Endothelial cell of umbilical vein (primary cell): ENCODE results near the gene IRF8. TPM values are rescaled to one million over a fixed set of nuclear protein-coding genes. Genes with fewer than 3 reads are reported as not detected.

ENCODE experiments used
- BruUV-seq: library from RNA; stranded (reverse); fragments of 400-500 nt; replicated peaks from 2 replicates; lab custom pipeline; 2021; lab: Mats Ljungman, UMichigan
- CTCF ChIA-PET: fragments of 300-600, 350-600 bp; sonication (Branson Sonifier 250); formaldehyde crosslinking; loops from one replicate; lab custom pipeline; 2021; ENCODE audit warnings: antibody characterized with exemption, inconsistent platforms; lab: Charles Lee
- POLR2A ChIA-PET: fragments of 300-600, 350-600 bp; sonication (Branson Sonifier 250); formaldehyde crosslinking; loops from one replicate; lab custom pipeline; 2021; ENCODE audit warnings: antibody characterized with exemption, inconsistent platforms; lab: Charles Lee
- DNase-seq: peaks from one replicate; pipeline ENCODE4 v3.0.0-alpha.2; 2011; ENCODE audit warnings: low read depth, low spot score
- FAIRE-seq: peaks from 2 replicates; lab custom pipeline; 2011; peaks lifted over from hg19 to GRCh38; lab: Jason Lieb, UNC
- H2AFZ ChIP-seq: 2 replicates; pipeline ENCODE4 v1.6.0; 2012; ENCODE audit warnings: low read depth, low read length, control low read depth, inconsistent platforms
- H3K27ac ChIP-seq: 2 replicates; pipeline ENCODE4 v1.5.1; 2011; ENCODE audit warnings: low read depth, mild to moderate bottlenecking, control low read depth, low read length, moderate library complexity; ENCODE audit not compliant: insufficient read depth
- H3K27me3 ChIP-seq, 2 experiments: 2 replicates each; pipeline versions ENCODE4 v1.6.0 to v1.6.1; 2011; ENCODE audit warnings: low read length in 2 of 2, mixed read lengths in 1 of 2; ENCODE audit not compliant: control insufficient read depth in 2 of 2, insufficient read depth in 2 of 2
- H3K36me3 ChIP-seq, 2 experiments: 2 replicates in 1 of 2; 3 replicates in 1 of 2; pipeline ENCODE4 v1.5.1; 2011; ENCODE audit warnings: low read length in 2 of 2, mild to moderate bottlenecking in 1 of 2, moderate library complexity in 1 of 2; ENCODE audit not compliant: control insufficient read depth in 2 of 2, insufficient read depth in 2 of 2; ENCODE audit errors: extremely low read depth in 1 of 2
- H3K4me1 ChIP-seq: 3 replicates; pipeline ENCODE4 v1.5.1; 2011; ENCODE audit warnings: mild to moderate bottlenecking, low read length; ENCODE audit not compliant: control insufficient read depth, insufficient read depth; ENCODE audit errors: extremely low read depth
- H3K4me2 ChIP-seq: 2 replicates; pipeline ENCODE4 v1.6.1; 2011; ENCODE audit warnings: low read length, control low read depth, mixed read lengths; ENCODE audit not compliant: insufficient read depth
- H3K4me3 ChIP-seq, 3 experiments: fragments of 200-600 bp in 1 of 3; sonication (generic), shearing (Covaris generic) in 1 of 3; replicated peaks in 1 of 3; 2 replicates each; pipeline ENCODE4 v1.5.1; 2011 to 2016; ENCODE audit warnings: control low read depth in 3 of 3, low read length in 3 of 3, mild to moderate bottlenecking in 2 of 3, inconsistent platforms in 1 of 3, low read depth in 1 of 3, moderate library complexity in 1 of 3; ENCODE audit not compliant: insufficient read depth in 1 of 3
- H3K79me2 ChIP-seq: 2 replicates; pipeline ENCODE4 v1.6.0; 2012; ENCODE audit warnings: low read length, inconsistent platforms; ENCODE audit not compliant: control insufficient read depth, insufficient read depth
- H3K9ac ChIP-seq: replicated peaks from 2 replicates; pipeline ENCODE3; 2011; ENCODE audit warnings: low read length, control low read depth; ENCODE audit not compliant: insufficient read depth; ENCODE audit errors: extremely low read depth
- H3K9me1 ChIP-seq: replicated peaks from 3 replicates; pipeline ENCODE4 v1.6.0; 2011; ENCODE audit warnings: mild to moderate bottlenecking, low read length; ENCODE audit not compliant: control insufficient read depth, insufficient read depth; ENCODE audit errors: extremely low read depth
- H3K9me3 ChIP-seq: replicated peaks from 2 replicates; pipeline ENCODE4 v1.5.1; 2012; ENCODE audit warnings: low read length, inconsistent platforms; ENCODE audit not compliant: control insufficient read depth, insufficient read depth
- H4K20me1 ChIP-seq: replicated peaks from 2 replicates; pipeline ENCODE3; 2011; ENCODE audit warnings: mild to moderate bottlenecking, low read length; ENCODE audit not compliant: control insufficient read depth, insufficient read depth; ENCODE audit errors: extremely low read depth
- EZH2 ChIP-seq: IDR thresholded peaks from 2 replicates; pipeline ENCODE4 v1.6.1; 2012; ENCODE audit warnings: borderline replicate concordance, low read depth, mild to moderate bottlenecking, moderate library complexity, low read length, inconsistent platforms; ENCODE audit not compliant: severe bottlenecking
- GATA2 ChIP-seq: IDR thresholded peaks from 2 replicates; pipeline ENCODE4 v1.7.0; 2011; ENCODE audit warnings: low read depth, mild to moderate bottlenecking, moderate library complexity, mixed read lengths, low read length; ENCODE audit not compliant: insufficient read length, insufficient read depth
- JUN ChIP-seq: IDR thresholded peaks from 2 replicates; pipeline ENCODE4 v1.6.1; 2011; ENCODE audit warnings: borderline replicate concordance, low read depth; ENCODE audit not compliant: insufficient read length, insufficient read depth
- MYC ChIP-seq: IDR thresholded peaks from one replicate; pipeline ENCODE4 v1.6.1; 2011; ENCODE audit warnings: mild to moderate bottlenecking, low read depth, low read length
- POLR2A ChIP-seq: IDR thresholded peaks from 2 replicates; pipeline ENCODE4 v1.6.1; 2012; ENCODE audit warnings: low read depth, mild to moderate bottlenecking, control low read depth, low read length
- POLR2AphosphoS5 ChIP-seq: IDR thresholded peaks from 2 replicates; pipeline ENCODE4 v1.6.1; 2012; ENCODE audit warnings: low read depth, mild to moderate bottlenecking, control low read depth, low read length, moderate library complexity; ENCODE audit not compliant: insufficient read depth
- dilution Hi-C: fragments of 300-500 bp; cut with MboI; formaldehyde crosslinking; loops from one replicate; pipeline ENCODE4 v1.15.0; 2019; ENCODE audit warnings: low sequenced_read_pairs; ENCODE audit not compliant: extremely low pct_ligation_motif_present
- intact Hi-C: fragments of 100-400 bp; cut with micrococcal nuclease; formaldehyde crosslinking; loops from one replicate; pipeline ENCODE4 v1.10.0; 2022
- polyA plus RNA-seq, 4 experiments: library from polyadenylated mRNA; depleted of rRNA in 3 of 4; stranded (reverse) in 3 of 4; unstranded in 1 of 4; fragments of >200 nt; gene quantifications; 2 replicates each; pipeline versions ENCODE4 v1.2.1 to v1.2.3, GENCODE V29; 2011 to 2012; ENCODE audit warnings: missing spikeins in 1 of 4
- total RNA-seq: library from RNA; stranded (reverse); gene quantifications from 2 replicates; pipeline ENCODE4 v1.2.3, GENCODE V29; 2021
- TF ChIP-seq, protein P1 (sequence below), 2 donors: IDR thresholded peaks; 1 replicate in 1 of 2; 2 replicates in 1 of 2; pipeline ENCODE4 v1.5.1; 2011; ENCODE audit warnings: low read length in 2 of 2, mild to moderate bottlenecking in 2 of 2, moderate library complexity in 2 of 2, control low read depth in 1 of 2, inconsistent platforms in 1 of 2, low read depth in 1 of 2; ENCODE audit not compliant: insufficient read depth in 1 of 2; ENCODE audit errors: extremely low read depth in 1 of 2
- TF ChIP-seq, protein P2 (sequence below): IDR thresholded peaks from 2 replicates; pipeline ENCODE4 v1.6.1; 2011; ENCODE audit not compliant: insufficient read depth, insufficient read length

IRF8 gene
- total and polyA plus RNA-seq, 2 donors (not counting 3 experiments of a cell fraction or from before 2014, with no cell fraction given), result not detected

DNA sequence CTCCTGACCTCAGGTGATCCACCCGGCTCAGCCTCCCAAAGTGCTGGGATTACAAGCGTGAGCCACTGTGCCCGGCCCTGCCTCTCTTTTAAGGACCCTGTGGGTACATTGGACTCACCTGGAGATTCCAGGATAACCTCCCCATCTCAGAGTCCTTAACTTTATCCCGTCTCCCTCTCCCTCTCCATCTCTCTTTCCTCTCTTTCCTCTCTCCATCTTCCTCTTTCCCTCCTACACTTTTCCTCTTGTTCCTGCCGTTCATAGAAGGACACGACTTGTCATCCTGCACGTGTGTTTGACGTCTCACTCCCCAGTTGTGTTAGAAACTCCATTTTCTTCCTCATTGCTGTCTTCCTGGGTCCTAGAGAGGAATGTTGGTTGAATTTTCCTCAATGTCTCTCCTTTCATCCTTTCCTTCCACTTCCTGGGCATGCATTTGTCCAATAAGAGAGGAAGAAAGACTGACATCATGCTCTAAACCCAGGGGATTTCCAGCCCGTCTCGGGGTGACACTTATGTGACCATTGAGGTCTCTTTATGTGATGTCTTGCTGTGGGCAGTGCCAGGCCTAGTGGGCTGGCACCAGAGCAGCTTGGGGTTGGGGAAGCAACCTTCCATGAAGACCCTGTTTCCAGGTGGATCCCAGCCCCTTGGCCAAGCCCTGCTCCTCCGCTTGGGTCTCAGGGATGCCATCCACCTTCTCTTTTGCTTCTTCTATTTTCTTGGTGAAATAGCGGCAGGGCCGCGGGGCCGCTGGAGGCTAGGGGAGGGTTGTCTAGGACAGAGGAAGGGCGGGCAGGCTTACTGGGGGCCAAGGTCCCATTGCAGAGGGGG lies 39.8 kb upstream of the IRF8 start:
- H3K9me3 ChIP-seq, result no peaks in the 10 kb centered on the region
- H2AFZ ChIP-seq, result no peak overlapping the region
- DNase-seq, result no peak
- dilution Hi-C loops (no loop called here), intact Hi-C loops (no loop called here)
- no peaks in the 10 kb centered on the region for H4K20me1 ChIP-seq
- FAIRE-seq, result no peak
- TF ChIP-seq, protein P1, sequence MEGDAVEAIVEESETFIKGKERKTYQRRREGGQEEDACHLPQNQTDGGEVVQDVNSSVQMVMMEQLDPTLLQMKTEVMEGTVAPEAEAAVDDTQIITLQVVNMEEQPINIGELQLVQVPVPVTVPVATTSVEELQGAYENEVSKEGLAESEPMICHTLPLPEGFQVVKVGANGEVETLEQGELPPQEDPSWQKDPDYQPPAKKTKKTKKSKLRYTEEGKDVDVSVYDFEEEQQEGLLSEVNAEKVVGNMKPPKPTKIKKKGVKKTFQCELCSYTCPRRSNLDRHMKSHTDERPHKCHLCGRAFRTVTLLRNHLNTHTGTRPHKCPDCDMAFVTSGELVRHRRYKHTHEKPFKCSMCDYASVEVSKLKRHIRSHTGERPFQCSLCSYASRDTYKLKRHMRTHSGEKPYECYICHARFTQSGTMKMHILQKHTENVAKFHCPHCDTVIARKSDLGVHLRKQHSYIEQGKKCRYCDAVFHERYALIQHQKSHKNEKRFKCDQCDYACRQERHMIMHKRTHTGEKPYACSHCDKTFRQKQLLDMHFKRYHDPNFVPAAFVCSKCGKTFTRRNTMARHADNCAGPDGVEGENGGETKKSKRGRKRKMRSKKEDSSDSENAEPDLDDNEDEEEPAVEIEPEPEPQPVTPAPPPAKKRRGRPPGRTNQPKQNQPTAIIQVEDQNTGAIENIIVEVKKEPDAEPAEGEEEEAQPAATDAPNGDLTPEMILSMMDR (IDR thresholded peaks at IDR 0.05; ENCODE audit: extremely low read depth in 1 of 2, insufficient read depth in 1 of 2, low read depth in 1 of 2, low read length in 2 of 2), result no peak
- TF ChIP-seq GATA2 (no peak), EZH2 (no peak), POLR2AphosphoS5 (no peak), MYC (no peak), POLR2A (no peak), JUN (no peak)
- TF ChIP-seq, protein P2, sequence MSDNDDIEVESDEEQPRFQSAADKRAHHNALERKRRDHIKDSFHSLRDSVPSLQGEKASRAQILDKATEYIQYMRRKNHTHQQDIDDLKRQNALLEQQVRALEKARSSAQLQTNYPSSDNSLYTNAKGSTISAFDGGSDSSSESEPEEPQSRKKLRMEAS, result no peak
- POLR2A ChIA-PET, result no interaction called here
- no TSS peak for BruUV-seq
- H3K9ac ChIP-seq, result no peak overlapping the region
- H3K27ac ChIP-seq, result no peak overlapping the region
- no peaks in the 10 kb centered on the region for H3K27me3 ChIP-seq
- no peaks in the 10 kb centered on the region for H3K4me1 ChIP-seq
- H3K4me3 ChIP-seq, result no peak overlapping the region
- H3K4me2 ChIP-seq, result no peak overlapping the region
- CTCF ChIA-PET, result no interaction called here
- no peaks in the 10 kb centered on the region for H3K79me2 ChIP-seq
- no peaks in the 10 kb centered on the region for H3K36me3 ChIP-seq
- no peaks in the 10 kb centered on the region for H3K9me1 ChIP-seq
